CD4-positive, CD25-positive, alpha-beta regulatory T cell (primary cell): Measurements from ENCODE around the gene GP1BA. TPM values are rescaled to one million over a fixed set of nuclear protein-coding genes. Genes with fewer than 3 reads are reported as not detected.

Experiments
- ATAC-seq, 2 donors: fragments of 150-1000 bp; cut with Tn5 transposase; one replicate each; pipeline ENCODE4 v1.10.0; 2021; ENCODE audit warnings: low read depth in 2 of 2, moderate number of reproducible peaks in 2 of 2, moderate library complexity in 1 of 2
- DNase-seq, 3 donors: peaks; one replicate each; pipeline versions ENCODE4 v3.0.0 to v3.0.0-alpha.2; 2012 to 2022; ENCODE audit warnings: mixed read lengths in 1 of 3
- H3K27ac ChIP-seq: one replicate; pipeline ENCODE4 v1.7.0; 2013; ENCODE audit warnings: mild to moderate bottlenecking, low read length; ENCODE audit not compliant: insufficient read depth, poor library complexity, severe bottlenecking
- H3K27me3 ChIP-seq: one replicate; pipeline ENCODE4 v1.7.0; 2013; ENCODE audit warnings: low read length; ENCODE audit not compliant: control insufficient read depth, insufficient read depth
- H3K36me3 ChIP-seq: one replicate; pipeline ENCODE4 v1.7.0; 2013; ENCODE audit warnings: mild to moderate bottlenecking, low read length, moderate library complexity; ENCODE audit not compliant: control insufficient read depth, insufficient read depth
- H3K4me1 ChIP-seq: 2 replicates; pipeline ENCODE4 v1.7.0; 2013; ENCODE audit warnings: mild to moderate bottlenecking, low read length; ENCODE audit not compliant: insufficient read depth, control insufficient read depth, poor library complexity, severe bottlenecking
- H3K4me3 ChIP-seq: one replicate; pipeline ENCODE4 v1.7.0; 2013; ENCODE audit warnings: low read depth, mild to moderate bottlenecking, low read length, moderate library complexity
- H3K9me3 ChIP-seq, 2 experiments: 1 replicate in 1 of 2; 2 replicates in 1 of 2; pipeline ENCODE4 v1.7.0; 2013; ENCODE audit warnings: low read length in 2 of 2, mild to moderate bottlenecking in 1 of 2, moderate library complexity in 1 of 2; ENCODE audit not compliant: control insufficient read depth in 2 of 2
- H3K27ac Mint-ChIP-seq, 3 donors: one replicate each; pipeline ENCODE4 v1.8.0; 2020 to 2022; ENCODE audit warnings: mild to moderate bottlenecking in 3 of 3, mixed read lengths in 3 of 3, moderate library complexity in 2 of 3
- H3K27me3 Mint-ChIP-seq: one replicate; pipeline ENCODE4 v1.8.0; 2022; ENCODE audit warnings: mild to moderate bottlenecking, mixed read lengths
- H3K36me3 Mint-ChIP-seq: one replicate; pipeline ENCODE4 v1.8.0; 2020; ENCODE audit warnings: mixed read lengths
- H3K4me1 Mint-ChIP-seq, 4 donors: one replicate each; pipeline ENCODE4 v1.8.0; 2020 to 2022; ENCODE audit warnings: mixed read lengths in 4 of 4, mild to moderate bottlenecking in 1 of 4
- H3K4me3 Mint-ChIP-seq, 4 donors: one replicate each; pipeline ENCODE4 v1.8.0; 2020 to 2022; ENCODE audit warnings: mild to moderate bottlenecking in 4 of 4, mixed read lengths in 4 of 4, moderate library complexity in 3 of 4
- H3K9me3 Mint-ChIP-seq, 7 donors: one replicate each; pipeline ENCODE4 v1.8.0; 2020 to 2022; ENCODE audit warnings: mixed read lengths in 7 of 7, mild to moderate bottlenecking in 3 of 7, moderate library complexity in 2 of 7
- polyA plus RNA-seq, 4 donors: library from polyadenylated mRNA; unstranded; fragments of 300-500 nt; fragmentation: Illumina TruSeq; gene quantifications; one replicate each; pipeline ENCODE4 v1.2.3, GENCODE V29; 2021
- total RNA-seq: library from RNA; stranded (reverse); gene quantifications from one replicate; pipeline ENCODE4 v1.2.3, GENCODE V29; 2022

GP1BA gene
- total and polyA plus RNA-seq, 5 donors from 2014 or later = 0.07 to 1.9 (median 0.22) TPM; not detected in 2

DNA sequence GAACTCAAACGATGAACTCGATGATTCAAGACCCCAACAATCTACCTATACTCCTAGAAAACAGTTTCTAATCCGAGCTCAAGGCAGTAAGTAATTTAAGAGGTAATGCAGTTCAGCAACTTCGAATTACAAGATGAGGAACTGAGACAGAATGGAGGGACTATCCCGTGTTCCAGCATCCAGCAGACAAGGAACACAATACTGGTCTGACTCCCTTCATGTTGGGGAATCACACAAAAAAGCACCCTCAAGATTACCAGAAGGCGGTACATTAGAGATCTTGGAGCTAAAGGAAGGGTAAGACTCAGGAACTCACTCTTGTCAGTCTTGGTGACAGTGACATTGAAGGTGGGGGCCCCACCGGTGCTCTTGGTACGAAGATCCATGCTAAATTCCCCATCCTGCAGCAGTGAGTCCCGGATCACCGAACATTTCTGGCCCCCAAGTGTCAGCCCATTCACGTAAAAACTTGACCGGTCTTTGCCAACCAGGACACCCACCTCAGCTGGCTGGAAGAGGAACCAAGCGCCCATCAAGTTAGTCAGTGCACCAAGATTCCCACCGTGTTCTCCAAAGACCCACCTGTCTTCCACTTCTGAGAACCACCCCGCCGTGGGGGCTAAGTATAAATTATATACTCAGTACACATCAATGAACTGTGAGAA, 14.4 kb downstream of the GP1BA start:
- Mint-ChIP-seq H3K4me1 (peaks cover 0 to 66% (median 44%) of the 10 kb centered on the region in 4 donors), H3K27me3 (peaks cover 4% of the 10 kb centered on the region), H3K27ac (peak overlapping the region; percentile 82 to 94 (median 93)), H3K36me3 (peaks cover 30% of the 10 kb centered on the region), H3K4me3 (peak overlapping the region; percentile 90 to 99 (median 96)), H3K9me3 (peaks cover 0 to 3% (median 0%) of the 10 kb centered on the region in 7 donors)
- H3K4me3 ChIP-seq = peak overlapping the region; percentile 96
- no peak for ATAC-seq
- H3K27me3 ChIP-seq = no peaks in the 10 kb centered on the region
- H3K36me3 ChIP-seq = peaks cover 39% of the 10 kb centered on the region
- no peaks in the 10 kb centered on the region for H3K9me3 ChIP-seq
- peaks cover 76% of the 10 kb centered on the region for H3K4me1 ChIP-seq
- peak overlapping the region; percentile 97 for H3K27ac ChIP-seq
- peak in 1 of 3 donors; percentile 27 for DNase-seq

DNA sequence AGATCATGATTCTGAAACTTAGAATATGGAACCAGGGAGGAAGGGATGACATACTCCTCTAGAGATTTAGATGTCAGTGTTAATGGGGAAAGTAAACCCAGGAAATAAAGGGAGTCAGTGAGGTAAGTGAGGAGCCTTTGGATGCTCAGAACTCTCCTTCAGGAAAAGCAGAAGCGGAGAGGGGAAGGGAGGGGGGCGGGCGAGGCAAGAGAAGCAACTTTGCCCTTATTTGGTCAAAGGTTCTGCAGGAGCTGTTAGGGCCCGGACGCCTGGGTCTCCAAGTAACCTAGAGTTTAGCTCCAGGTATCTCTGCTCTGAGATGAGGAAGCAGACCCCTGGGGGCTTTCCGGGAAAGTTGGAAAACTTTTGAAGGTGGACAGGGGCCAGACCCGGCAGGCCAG, 14.9 kb downstream of the GP1BA start:
- Histone ChIP-seq H3K4me3 (peak overlapping the region; percentile 96), H3K4me1 (peaks cover 70% of the 10 kb centered on the region), H3K27me3 (no peaks in the 10 kb centered on the region), H3K9me3 (no peaks in the 10 kb centered on the region), H3K27ac (peak overlapping the region; percentile 97), H3K36me3 (peaks cover 39% of the 10 kb centered on the region)
- ATAC-seq (no peak), DNase-seq (no peak)
- peak overlapping the region; percentile 82 to 94 (median 84) for H3K27ac Mint-ChIP-seq
- H3K9me3 Mint-ChIP-seq = peaks cover 0 to 3% (median 0%) of the 10 kb centered on the region in 7 donors
- peaks cover 24% of the 10 kb centered on the region for H3K36me3 Mint-ChIP-seq
- peaks cover 0 to 64% (median 39%) of the 10 kb centered on the region in 4 donors for H3K4me1 Mint-ChIP-seq
- peak overlapping the region; percentile 90 to 99 (median 96) for H3K4me3 Mint-ChIP-seq
- peaks cover 4% of the 10 kb centered on the region for H3K27me3 Mint-ChIP-seq

DNA sequence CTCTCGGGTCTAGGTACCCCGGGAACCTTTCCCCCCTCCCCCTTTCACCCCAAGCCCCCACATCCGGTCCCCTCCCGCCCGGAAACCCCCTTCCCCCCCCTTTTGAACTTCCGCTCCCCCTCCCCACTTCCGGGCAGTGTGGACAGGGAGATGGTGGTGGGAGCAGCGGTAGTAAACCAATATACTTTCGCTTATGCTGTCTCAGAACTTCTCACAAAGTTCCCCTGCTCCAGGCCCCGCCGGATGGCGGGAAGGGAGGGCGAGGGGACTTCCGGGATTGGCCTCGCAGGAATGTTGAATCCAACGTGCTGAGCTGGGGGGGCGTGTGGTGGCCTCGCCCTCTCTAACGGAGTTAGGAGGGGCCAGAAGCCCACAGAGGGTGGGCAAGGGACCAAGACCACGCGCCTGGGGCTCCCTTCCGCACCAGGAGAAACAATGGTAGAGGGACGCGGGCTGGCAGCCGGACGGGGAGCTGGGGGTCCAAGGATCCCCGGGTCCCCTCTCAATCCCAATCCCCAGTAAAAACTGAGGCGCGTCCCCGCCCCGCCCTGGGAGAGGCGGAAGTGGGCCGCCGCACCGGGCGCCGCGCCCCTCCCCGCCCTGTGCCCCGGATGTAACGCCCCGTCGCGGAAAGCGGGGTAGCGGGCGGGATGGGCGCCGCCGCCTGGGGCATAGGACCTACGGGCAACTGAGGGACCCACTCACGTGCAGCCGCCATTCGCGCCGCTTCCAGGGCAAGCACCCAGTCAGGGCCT, 15.5 kb downstream of the GP1BA start:
- Mint-ChIP-seq H3K27me3 (peaks cover 4% of the 10 kb centered on the region), H3K27ac (peak overlapping the region; percentile 82 to 97 (median 95)), H3K9me3 (peaks cover 0 to 3% (median 0%) of the 10 kb centered on the region in 7 donors), H3K36me3 (peaks cover 23% of the 10 kb centered on the region), H3K4me1 (peaks cover 0 to 59% (median 35%) of the 10 kb centered on the region in 4 donors), H3K4me3 (peak overlapping the region; percentile 95 to 99 (median 98))
- H3K27ac ChIP-seq = peak overlapping the region; percentile 97
- DNase-seq (peak; percentile 62 to 90 (median 71)), ATAC-seq (peak; percentile 26 to 30)
- no peaks in the 10 kb centered on the region for H3K27me3 ChIP-seq
- H3K36me3 ChIP-seq = peaks cover 35% of the 10 kb centered on the region
- H3K9me3 ChIP-seq = no peaks in the 10 kb centered on the region
- H3K4me1 ChIP-seq = peaks cover 64% of the 10 kb centered on the region
- peak overlapping the region; percentile 96 for H3K4me3 ChIP-seq

DNA sequence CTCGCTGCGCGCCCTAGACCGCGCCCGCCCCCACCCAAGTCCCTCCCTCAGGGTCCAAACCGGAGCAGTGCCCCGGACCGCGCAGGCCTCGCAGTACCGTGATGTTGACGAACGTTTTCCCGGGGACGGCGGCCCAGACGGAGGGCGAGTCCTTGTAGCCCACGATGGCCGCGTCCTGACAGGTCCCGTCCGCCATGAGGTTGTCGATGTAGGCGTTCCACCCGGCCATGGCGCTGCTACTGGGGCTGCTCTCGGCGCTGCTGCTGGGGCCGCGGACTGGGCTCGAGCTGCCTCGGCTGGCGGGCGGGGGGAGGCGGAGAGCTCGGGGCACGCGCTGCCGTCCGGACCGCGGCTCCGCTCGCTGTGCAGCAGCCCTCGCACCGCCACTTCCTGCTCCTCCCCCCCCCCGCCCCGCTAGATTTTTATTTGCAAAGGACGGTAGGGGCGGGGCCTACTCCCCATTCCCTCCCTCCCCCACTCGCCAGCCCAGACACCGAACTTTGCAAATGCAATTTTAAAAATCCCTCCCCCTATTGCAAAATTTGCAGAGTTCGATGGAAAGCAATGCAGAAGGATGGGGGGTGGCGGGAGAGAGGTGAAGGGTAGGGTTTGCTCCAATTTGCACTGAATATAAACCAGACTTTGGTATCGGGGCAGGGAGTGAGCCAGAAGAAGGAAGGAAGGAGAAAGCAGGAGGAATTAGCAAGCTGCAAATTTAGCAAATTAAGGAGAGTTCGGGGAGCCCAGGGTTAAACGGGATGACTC, 16.3 kb downstream of the GP1BA start, which contains the start of gene PFN1:
Gene PFN1, minus strand, starts transcription at position 365 of the 765 bp plus-strand sequence. Its CDS starts 136 bp downstream, at position 229.
- peaks cover 23% of the 10 kb centered on the region for H3K36me3 Mint-ChIP-seq
- H3K27me3 Mint-ChIP-seq = peaks cover 4% of the 10 kb centered on the region
- Histone ChIP-seq H3K27me3 (no peaks in the 10 kb centered on the region), H3K4me1 (peaks cover 57% of the 10 kb centered on the region), H3K36me3 (peaks cover 27% of the 10 kb centered on the region), H3K27ac (peak within 1 kb of the TSS; percentile 97), H3K4me3 (peak within 1 kb of the TSS; percentile 96), H3K9me3 (no peaks in the 10 kb centered on the region)
- peak; percentile 82 to 97 (median 91) for DNase-seq
- H3K4me3 Mint-ChIP-seq = peak within 1 kb of the TSS; percentile 95 to 99 (median 98)
- peaks cover 0 to 53% (median 33%) of the 10 kb centered on the region in 4 donors for H3K4me1 Mint-ChIP-seq
- peaks cover 0 to 3% (median 0%) of the 10 kb centered on the region in 7 donors for H3K9me3 Mint-ChIP-seq
- ATAC-seq = peak; percentile 47 to 51
- peak within 1 kb of the TSS; percentile 95 to 99 (median 97) for H3K27ac Mint-ChIP-seq

DNA sequence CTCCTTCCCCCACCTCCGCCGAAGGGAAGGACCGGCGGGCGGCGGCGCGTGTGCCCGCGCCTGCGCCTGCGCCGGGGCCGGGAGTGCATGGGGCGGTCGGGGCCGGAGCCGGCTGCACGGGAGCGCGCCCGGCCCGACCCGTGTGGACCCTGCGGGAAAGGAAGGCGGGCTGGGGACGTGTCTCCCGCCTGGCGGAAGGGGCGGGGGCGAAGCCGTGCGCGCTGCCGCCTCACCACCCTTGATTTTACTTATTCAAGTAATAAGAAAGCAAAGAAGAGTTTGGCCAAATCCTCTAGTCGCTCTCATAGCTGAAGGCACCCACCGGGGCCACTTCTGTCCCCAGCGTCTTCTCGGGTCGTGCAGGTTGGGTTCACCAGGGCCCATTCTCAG, 16.8 kb downstream of the GP1BA start:
- Histone ChIP-seq H3K9me3 (no peaks in the 10 kb centered on the region), H3K4me1 (peaks cover 51% of the 10 kb centered on the region), H3K4me3 (peak overlapping the region; percentile 86), H3K27ac (peak overlapping the region; percentile 97), H3K27me3 (no peaks in the 10 kb centered on the region), H3K36me3 (peaks cover 23% of the 10 kb centered on the region)
- Mint-ChIP-seq H3K27me3 (peaks cover 4% of the 10 kb centered on the region), H3K4me3 (peak overlapping the region; percentile 95 to 99 (median 98)), H3K9me3 (peaks cover 0 to 3% (median 0%) of the 10 kb centered on the region in 7 donors), H3K4me1 (peaks cover 0 to 47% (median 31%) of the 10 kb centered on the region in 4 donors), H3K27ac (peak overlapping the region; percentile 83 to 97 (median 94)), H3K36me3 (peaks cover 23% of the 10 kb centered on the region)
- ATAC-seq = peak; percentile 28 to 39
- peak; percentile 66 to 88 (median 80) for DNase-seq

DNA sequence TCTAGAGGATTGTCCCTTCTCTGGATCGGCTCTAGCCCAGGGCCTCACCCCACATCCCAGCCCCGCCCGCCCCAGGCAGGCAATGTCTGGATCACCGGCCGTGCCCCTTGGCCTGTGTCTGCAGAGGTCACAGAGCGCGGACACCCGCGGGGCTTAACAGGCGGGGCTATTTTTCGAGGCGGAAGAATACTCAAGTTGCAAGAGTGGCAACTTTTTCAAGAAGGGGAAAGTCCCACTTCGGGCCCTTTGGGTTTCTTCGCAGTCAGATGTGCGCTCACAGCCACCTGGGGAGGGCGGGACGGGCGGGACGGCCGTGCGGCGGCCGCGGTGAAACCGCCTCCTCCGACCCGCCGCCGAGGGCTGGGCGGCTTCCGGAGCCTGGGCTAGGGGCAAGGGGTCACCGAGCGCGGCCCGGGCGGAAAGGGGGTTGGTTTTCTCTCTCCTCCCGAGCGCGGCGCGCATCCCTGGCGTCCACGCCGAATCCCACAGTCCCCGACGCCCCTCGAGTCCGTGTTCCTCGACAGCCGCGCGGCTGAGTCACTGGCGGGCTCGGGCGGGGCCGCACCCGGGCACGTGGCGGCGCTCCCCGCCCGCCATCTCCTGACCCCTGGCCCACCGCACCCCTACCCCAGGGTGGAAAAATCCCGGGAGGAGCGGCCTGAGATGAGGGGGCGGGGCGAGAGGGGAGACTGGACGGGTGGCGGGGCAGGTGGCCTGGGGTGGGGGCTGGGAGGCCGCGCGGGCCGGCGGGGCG, 17.4 kb downstream of the GP1BA start:
- Histone ChIP-seq H3K4me3 (peak overlapping the region; percentile 86), H3K27ac (peak overlapping the region; percentile 97), H3K36me3 (peaks cover 23% of the 10 kb centered on the region), H3K4me1 (peaks cover 45% of the 10 kb centered on the region), H3K9me3 (no peaks in the 10 kb centered on the region), H3K27me3 (no peaks in the 10 kb centered on the region)
- Mint-ChIP-seq H3K4me3 (peak overlapping the region; percentile 95 to 99 (median 98)), H3K27ac (peak overlapping the region; percentile 83 to 97 (median 90)), H3K27me3 (peaks cover 4% of the 10 kb centered on the region), H3K36me3 (peaks cover 20% of the 10 kb centered on the region), H3K4me1 (peaks cover 0 to 42% (median 25%) of the 10 kb centered on the region in 4 donors), H3K9me3 (peaks cover 0 to 1% (median 0%) of the 10 kb centered on the region in 7 donors)
- ATAC-seq (peak; percentile 28 to 29), DNase-seq (peak; percentile 71 to 94 (median 83))
